ENCODE data around the gene DCC. TPM values are rescaled to one million over a fixed set of nuclear protein-coding genes. Genes with fewer than 3 reads are reported as not detected.

The DCC gene
- total RNA-seq, 1 donor from 2014 or later: under 0.01 TPM

GRCh38 chr18:53560546-53560945, 1220.5 kb downstream of the DCC start:
- H3K36me3 ChIP-seq (ENCODE audit: control insufficient read depth in 3 of 3, insufficient read depth in 3 of 3, low read length in 3 of 3): no peaks in the 10 kb centered on the region
- H3K9me3 ChIP-seq (ENCODE audit: control insufficient read depth in 3 of 3, low read length in 3 of 3): peaks cover 0 to 2% (median 0%) of the 10 kb centered on the region in 3 donors
- no peak overlapping the region for H3K4me3 ChIP-seq (ENCODE audit: low read length in 3 of 3)
- H3K27me3 ChIP-seq (ENCODE audit: control insufficient read depth in 3 of 3, insufficient read depth in 3 of 3, low read length in 3 of 3): no peaks in the 10 kb centered on the region
- H3K4me1 ChIP-seq (ENCODE audit: control insufficient read depth in 3 of 3, insufficient read depth in 3 of 3, low read length in 3 of 3): no peaks in the 10 kb centered on the region
- no peak overlapping the region for H3K27ac ChIP-seq (ENCODE audit: low read depth, low read length)
- no peak overlapping the region for H3K9ac ChIP-seq (ENCODE audit: low read depth in 1 of 3, low read length in 3 of 3)

- Histone ChIP-seq H3K4me3 (ENCODE audit: low read length in 3 of 3) (no peak overlapping the region), H3K27ac (ENCODE audit: low read depth, low read length) (no peak overlapping the region), H3K27me3 (ENCODE audit: control insufficient read depth in 3 of 3, insufficient read depth in 3 of 3, low read length in 3 of 3) (no peaks in the 10 kb centered on the region), H3K9ac (ENCODE audit: low read depth in 1 of 3, low read length in 3 of 3) (no peak overlapping the region), H3K36me3 (ENCODE audit: control insufficient read depth in 3 of 3, insufficient read depth in 3 of 3, low read length in 3 of 3) (no peaks in the 10 kb centered on the region), H3K9me3 (ENCODE audit: control insufficient read depth in 3 of 3, low read length in 3 of 3) (no peaks in the 10 kb centered on the region), H3K4me1 (ENCODE audit: control insufficient read depth in 3 of 3, insufficient read depth in 3 of 3, low read length in 3 of 3) (no peaks in the 10 kb centered on the region)
Observed at GRCh38 chr18:53566626-53567025, 1226.6 kb downstream of the DCC start.

- Histone ChIP-seq H3K4me3 (ENCODE audit: low read length in 3 of 3) (no peak overlapping the region), H3K36me3 (ENCODE audit: control insufficient read depth in 3 of 3, insufficient read depth in 3 of 3, low read length in 3 of 3) (no peaks in the 10 kb centered on the region), H3K9me3 (ENCODE audit: control insufficient read depth in 3 of 3, low read length in 3 of 3) (no peaks in the 10 kb centered on the region), H3K9ac (ENCODE audit: low read depth in 1 of 3, low read length in 3 of 3) (no peak overlapping the region), H3K27me3 (ENCODE audit: control insufficient read depth in 3 of 3, insufficient read depth in 3 of 3, low read length in 3 of 3) (no peaks in the 10 kb centered on the region), H3K4me1 (ENCODE audit: control insufficient read depth in 3 of 3, insufficient read depth in 3 of 3, low read length in 3 of 3) (no peaks in the 10 kb centered on the region), H3K27ac (ENCODE audit: low read depth, low read length) (no peak overlapping the region)
Observed at GRCh38 chr18:53567929-53568574, 1228.1 kb downstream of the DCC start.

Small RNA genes within 50 kb of the gene (small RNA-seq; reads per million reads assigned to genes)
- gene AC011155.1 (not detected), gene MIR4528 (not detected)
